GM21529 (cell line): ENCODE measurements around the gene CD63.
"Not testable (repeated sequence)": the region's sequence is repeated elsewhere in the genome, so short reads cannot be mapped to it uniquely, and the experiment has no call there.

Experiments used
- ATAC-seq: cut with Tn5 transposase; IDR thresholded peaks from one replicate; pipeline ENCODE4 v1.9.1; 2021; ENCODE audit not compliant: unreplicated experiment

The CD63 gene, protein sequence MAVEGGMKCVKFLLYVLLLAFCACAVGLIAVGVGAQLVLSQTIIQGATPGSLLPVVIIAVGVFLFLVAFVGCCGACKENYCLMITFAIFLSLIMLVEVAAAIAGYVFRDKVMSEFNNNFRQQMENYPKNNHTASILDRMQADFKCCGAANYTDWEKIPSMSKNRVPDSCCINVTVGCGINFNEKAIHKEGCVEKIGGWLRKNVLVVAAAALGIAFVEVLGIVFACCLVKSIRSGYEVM

DNA sequence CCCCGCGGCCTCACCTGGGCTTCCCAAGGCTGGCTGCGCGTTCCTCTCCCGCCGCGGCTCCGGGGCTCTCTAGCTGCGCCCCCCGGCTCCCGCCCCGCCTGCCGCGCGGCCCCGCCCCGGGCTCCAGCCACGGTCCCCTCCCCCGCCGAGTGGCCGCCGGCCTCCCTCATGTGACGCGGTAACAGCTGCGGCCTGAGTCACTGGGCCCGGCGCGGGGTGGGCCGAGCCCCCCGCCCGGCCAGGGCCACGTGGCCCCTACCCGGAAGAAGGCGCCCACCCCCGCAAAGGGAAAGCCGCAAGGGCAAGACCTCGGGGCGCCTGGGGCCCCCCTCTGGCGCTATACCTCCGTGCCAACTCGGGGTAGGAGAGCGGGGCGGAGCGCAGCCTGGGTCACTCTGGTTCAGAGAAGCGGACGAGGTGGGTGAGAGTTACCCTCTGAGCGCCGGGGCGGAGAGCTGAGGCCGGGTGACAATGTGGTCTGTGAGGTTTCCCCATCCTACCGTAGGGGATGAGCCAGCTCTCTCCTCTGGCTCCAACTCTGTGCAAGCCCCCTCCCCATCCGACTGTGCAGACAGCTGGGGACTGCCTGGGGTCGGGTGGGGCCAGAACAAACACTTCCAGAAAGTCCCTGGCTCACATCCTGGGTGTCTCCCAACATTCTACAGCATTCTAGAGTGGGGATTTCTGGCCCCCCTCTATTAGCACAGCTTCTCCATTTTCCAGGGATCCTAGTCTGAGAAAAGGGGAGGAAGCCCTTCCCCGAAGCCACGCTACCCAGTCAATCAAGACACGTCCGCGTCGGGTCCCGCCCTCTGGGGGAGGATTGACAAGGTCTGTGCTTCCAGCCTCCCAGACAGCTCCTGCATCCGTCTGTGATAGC lies at the start of gene CD63:
CD63 (minus strand) TSS at position 71 of the 880 bp plus-strand sequence. CDS start 668 bp downstream, outside the sequence.
- ATAC-seq: peak; percentile 60

DNA sequence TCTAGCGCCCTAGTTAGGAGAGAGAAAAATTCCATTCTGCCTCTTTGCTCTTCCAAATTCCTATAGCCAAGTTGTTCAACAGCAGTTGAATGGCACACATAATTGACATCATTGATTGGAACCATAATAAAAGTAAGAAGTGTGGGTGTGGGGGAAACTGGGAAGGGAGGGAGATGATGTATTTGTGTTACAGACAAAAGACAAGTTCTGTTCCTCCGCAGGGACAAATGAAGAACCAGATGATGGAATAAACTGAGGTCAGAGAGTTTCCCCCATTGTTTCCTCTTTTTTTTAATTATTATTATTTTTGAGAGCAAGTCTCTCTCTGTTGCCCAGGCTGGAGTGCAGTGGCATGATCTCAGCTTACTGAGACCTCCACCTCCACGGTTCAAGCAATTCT lies 49.0 kb upstream of the CD63 start:
- ATAC-seq: no peak

DNA sequence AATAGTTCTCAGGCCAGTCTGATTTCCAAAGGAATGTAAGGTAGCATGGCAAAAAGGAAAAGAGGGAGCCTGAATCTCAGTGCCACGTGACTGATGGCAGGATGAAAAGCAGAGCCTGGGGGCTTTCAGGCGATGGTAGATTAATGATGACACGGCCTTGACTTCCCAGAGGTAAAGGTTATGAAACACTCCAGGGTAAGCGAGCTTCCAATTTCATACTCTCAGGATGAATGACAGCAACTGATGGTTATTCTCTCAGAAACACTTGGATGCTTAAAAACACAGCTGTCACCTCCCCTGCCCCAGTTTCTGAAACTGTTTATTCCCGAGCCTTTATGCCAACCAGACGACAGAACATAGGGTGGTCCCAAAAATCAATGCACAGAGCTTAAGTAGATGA lies 42.9 kb upstream of the CD63 start:
- ATAC-seq: no peak

DNA sequence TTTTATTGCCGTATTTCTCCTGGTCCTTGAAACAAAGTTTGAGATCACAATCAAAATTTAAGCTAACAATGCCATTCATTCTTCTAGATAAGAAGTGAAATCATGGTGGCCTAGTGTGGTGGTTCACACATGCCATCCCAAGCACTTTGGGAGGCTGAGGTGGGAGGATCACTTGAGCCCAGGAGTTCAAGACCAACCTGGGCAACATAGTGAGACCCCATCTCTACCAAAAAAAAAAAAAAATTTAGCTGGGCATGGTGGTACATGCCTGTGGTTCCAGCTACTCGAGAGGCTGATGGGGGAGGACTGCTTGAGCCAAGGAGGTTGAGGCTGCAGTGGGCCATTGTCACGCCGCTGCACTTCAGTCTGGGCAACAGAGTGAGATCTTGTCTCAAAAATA lies 38.3 kb upstream of the CD63 start:
- ATAC-seq: no peak

DNA sequence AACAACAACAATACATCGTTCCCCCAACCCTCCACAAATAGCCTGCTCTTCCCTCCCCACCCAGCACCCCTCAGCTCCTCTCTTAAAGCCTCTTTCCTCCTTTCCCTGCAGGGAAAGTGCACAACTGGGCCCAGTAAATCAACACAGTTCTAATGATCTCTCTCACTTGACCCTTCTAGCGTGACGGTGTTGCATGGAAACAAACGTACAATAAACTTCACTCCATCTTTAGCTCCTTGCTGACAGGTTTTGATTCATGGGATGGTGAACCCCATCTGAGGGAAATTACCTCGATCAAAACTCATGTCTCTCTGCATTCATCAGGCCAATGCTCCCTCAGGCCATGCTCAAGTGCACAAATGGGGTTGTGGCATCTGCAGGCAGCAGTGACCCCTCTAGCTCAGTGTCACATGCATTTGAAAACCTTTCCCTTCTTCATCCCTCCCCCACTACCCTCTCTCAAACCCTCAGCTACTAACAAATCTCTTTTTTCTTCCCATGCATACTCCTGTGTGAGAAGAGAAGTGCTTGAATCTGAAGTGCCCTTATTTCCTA lies 37.0 kb upstream of the CD63 start:
- no peak for ATAC-seq

DNA sequence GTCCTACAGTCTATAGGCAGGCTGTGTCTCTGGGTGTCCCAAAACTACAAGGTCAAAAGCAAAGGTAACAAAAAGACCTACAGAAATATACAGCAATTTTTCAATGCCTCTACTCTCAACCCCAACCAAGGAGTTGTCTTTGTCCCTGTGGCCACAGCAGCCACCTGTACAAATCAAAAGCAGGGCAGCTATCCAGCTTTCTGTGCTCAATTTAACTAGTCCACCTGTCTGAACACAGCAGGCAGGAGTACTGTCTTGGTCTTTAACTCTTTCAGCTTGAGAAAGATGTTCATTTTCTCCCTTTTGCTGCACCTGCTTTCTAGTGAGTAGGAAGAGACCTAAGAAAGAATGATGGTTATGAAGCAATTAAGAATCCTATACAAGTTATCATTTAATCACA lies 33.8 kb upstream of the CD63 start:
- no peak for ATAC-seq

DNA sequence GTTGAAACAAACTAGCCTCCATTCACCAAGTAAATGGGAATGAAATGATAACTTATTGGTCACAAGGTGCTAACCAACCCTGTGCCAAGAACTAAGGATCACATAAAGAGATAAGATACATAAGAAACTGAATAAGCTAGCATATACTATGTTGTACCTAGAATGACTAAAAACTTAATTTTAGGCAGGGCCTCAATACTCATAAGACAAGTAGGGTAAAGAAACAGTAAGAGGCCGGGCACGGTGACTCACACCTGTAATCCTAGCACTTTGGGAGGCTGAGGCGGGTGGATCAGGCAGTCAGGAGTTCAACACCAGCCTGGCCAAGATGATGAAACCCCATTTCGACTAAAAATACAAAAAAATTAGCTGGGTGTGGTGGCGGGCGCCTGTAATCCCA lies 31.9 kb upstream of the CD63 start:
- no peak for ATAC-seq

DNA sequence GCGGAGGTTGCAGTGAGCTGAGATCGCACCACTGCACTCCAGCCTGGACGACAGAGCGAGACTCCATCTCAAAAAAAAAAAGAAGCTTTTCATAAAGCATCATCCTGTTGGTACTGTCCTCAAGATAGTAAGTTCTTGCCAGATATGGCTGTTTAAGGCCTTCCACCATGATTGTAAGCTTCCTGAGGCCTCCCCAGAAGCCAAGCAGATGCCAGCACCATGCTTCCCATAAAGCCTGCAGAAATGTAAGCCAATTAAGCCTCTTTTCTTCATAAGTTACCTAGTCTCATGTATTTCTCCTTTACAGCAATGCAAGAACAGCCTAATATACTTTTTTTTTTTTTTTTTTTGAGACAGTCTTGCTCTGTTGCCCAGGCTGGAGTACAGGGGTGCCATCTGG lies 29.8 kb upstream of the CD63 start:
- ATAC-seq: not testable (repeated sequence)

DNA sequence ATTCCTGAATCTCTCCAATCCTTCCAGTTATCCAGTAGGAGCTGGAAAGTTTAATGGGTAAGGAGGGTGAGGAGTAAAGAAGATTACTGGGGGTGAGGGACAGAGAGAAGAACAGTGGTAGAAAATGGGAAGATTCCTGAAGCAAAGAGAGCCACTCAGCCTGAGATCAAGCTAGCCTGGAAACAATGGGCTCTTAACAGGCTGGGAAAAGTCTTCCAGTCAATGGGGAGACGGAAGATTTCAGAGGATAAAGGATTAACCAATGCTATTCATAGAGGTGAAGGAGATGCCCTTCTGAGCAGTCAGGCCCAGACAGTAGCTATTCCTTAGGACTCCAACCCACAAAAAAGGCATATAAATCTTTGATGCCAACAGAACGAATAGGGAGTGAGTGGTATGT lies 28.9 kb upstream of the CD63 start:
- ATAC-seq: no peak

DNA sequence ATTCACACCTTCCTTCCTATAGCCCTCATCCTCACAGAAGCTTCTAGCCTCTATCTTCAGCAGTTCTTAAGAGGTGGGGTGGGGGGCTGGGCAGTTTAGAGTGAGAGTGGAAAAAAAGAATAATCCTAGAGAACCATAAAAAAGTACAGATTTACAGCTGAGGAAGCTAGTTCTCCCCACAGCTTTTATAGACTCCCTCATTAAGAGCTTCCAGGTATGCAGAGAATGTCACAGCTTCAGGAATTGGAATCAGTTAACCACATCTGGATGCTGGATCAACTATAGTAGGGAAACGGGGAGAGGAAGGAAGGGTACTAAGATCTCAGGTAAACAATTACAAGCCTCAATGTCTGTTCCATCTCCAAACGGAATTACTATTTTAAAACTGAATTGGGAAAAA lies 26.4 kb upstream of the CD63 start:
- ATAC-seq: no peak

DNA sequence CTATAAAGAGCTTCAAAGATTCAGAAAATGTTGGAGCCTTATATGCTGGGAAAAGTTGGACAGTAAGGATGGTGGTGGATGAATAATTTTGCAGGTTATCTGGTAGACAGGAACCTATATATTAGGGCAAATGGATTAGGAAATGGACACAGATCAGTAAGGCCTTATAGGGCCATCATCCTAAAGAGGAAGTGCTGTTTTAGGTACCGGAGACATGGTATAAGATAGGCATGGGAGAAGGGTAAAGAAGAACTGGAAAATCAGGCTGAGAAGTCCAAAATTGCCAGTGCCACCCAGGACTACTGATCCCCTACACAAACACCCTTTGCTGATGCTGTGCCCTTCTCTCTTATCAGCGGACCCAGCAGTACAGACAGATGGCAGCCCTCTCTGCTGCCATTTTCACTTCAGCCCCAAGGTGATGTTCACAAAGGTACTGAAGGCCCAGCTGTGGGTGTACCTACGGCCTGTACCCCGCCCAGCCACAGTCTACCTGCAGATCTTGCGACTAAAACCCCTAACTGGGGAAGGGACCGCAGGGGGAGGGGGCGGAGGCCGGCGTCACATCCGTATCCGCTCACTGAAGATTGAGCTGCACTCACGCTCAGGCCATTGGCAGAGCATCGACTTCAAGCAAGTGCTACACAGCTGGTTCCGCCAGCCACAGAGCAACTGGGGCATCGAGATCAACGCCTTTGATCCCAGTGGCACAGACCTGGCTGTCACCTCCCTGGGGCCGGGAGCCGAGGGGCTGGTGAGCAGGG lies 19.6 kb upstream of the CD63 start:
- ATAC-seq: no peak

DNA sequence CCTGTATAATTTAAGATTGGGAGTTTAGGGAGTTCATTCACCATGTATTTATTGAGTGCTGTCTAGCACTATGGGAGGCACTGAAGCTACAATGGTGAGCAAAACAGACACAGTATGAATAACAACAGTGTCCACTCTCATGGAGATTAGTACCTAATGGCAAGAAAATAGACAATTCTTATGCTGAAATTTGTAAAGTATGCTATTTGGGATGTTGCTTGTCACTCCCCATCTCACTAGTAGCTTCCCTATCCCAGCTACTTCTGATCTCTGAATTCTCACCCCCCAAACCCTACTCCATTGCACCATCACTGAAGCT lies 18.1 kb upstream of the CD63 start:
- ATAC-seq: no peak

DNA sequence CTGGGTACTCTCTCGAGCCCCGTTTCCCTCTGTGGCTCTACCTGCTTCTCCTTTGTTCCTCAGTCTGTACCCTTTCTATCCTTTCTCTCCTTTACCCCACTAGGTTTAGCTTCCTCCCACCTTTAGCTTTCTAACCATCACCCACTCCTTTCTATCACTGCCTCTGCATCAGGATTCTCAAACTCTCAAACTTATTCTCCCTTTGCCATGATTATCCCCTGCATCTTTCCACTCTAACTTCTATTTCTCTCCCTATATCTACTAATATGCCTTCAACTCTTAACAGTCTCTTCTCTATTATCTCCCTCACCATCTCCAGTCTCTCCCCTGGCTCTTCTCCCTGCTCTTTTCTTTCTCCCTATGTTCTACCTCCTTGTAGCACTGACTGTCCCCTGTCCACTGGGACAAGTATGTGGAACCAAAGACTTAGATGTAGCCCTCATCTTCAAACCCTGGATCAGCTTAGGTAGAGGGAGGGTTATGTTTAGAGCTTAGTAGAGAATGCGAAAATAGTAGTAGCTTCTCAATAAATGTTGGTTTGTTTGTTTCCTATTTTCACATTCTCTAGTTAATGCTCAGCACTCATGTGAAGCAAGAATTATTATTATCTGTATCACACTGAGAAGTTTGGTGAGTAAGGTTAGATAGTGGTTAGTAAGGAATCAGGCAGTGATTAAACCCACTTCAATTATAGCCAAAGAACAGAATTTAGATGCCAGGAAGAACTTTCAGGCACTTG lies 17.5 kb upstream of the CD63 start:
- no peak for ATAC-seq

DNA sequence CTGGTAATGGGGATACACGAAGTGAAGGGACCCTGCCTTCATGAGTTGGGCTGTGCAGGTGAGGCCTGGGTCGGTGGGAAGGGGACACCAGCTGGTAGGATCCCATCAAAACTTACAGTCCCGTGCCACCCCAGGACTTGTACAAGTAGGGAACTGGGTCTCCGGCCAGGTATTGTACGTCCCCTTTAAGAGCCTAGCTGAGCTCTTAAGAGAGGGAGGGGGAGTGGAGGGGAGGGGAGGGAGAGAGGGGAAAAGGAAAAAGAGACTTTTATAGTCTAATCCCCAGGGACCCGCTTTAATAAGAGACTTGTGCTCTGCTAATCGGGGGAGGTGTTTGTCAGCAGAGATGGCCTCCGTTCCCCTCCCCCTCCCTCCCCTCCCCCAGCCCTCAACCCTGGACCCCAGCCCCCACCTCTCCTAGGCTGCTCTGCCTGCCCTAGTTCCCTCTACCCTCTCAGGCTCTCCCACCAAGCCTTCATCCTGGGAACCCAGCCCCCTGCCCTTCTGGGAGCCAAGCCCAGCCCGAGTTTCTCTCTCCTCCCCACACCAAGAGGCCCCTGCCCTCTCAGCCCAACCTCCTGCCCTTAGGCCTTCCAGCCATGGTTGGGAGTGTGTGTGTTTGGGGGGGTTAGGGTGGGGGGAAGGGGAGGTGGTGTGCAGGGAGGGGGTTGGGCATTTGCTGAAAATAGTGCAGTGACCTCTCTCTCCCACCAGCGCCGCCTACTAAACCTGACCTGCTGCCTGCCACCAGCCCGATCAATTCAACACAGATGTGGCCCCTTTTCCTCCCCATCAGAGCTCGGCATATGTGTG lies 16.8 kb upstream of the CD63 start:
- no peak for ATAC-seq

DNA sequence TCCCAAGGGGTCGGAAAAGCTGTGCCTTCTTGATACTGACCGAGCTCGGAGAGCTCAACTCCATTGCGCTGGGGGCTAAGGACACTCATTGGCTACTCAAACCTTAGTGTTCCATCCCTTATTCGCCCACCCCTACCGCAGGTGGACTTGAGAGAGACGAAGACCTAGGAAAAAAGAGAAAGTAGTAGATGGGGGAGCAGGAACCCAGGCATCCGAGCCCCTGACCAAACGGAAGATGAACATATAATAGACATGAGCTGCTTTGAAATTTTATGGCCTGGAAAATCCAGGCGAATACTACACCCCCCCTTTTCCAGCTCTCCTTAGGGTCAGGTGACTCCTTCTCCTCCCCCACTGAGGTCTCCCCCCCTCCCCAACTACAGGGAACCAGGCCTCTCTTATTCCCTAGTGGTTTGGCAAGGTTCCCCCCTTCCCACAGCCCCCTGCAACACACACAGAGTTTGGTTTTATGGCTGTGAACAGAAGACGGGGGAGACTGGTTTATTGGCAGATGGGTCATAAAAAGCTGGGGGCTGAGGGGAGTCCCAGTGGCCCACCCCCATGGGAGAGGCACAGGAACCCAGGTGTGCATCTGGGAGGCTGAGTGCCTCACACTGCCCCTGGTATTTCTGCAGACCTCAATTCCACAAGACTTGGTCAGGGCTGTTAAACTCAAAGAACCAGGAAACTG lies 15.7 kb upstream of the CD63 start:
- ATAC-seq: no peak

DNA sequence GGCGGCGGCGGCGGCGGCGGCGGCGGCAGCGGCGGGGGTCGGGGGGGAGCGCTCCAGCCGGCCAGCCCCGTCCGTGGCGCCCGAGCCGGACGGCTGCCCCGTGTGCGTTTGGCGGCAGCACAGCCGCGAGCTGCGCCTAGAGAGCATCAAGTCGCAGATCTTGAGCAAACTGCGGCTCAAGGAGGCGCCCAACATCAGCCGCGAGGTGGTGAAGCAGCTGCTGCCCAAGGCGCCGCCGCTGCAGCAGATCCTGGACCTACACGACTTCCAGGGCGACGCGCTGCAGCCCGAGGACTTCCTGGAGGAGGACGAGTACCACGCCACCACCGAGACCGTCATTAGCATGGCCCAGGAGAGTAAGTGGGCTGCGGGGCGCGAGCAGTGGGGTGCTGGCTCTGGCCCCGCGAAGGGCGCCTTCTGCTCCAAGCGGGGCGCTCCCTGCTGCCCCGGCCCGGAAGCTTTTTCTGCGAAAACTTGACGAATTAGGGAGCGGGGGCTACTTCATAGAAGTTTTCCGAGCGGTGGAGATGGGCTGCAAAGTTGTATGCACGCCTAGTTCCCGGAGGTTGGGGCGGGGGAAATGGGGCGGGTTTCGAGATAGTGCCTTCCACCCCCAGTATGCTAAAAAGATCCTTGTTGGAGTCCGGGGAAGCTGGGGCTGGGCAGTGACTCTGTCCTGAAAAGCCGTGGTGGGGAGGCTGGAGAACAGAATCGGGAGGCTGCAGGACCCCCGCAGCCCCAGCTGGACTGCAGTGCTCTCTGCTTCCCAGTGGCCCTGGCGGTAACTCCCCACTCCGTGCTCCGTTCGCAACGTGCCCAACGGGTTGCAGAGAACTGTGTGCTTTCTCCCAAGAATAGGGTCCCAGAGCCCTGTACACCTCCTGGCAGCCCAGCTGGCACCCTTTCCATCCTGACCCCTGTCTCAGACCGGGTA lies 14.9 kb upstream of the CD63 start:
- ATAC-seq: peak; percentile 64

DNA sequence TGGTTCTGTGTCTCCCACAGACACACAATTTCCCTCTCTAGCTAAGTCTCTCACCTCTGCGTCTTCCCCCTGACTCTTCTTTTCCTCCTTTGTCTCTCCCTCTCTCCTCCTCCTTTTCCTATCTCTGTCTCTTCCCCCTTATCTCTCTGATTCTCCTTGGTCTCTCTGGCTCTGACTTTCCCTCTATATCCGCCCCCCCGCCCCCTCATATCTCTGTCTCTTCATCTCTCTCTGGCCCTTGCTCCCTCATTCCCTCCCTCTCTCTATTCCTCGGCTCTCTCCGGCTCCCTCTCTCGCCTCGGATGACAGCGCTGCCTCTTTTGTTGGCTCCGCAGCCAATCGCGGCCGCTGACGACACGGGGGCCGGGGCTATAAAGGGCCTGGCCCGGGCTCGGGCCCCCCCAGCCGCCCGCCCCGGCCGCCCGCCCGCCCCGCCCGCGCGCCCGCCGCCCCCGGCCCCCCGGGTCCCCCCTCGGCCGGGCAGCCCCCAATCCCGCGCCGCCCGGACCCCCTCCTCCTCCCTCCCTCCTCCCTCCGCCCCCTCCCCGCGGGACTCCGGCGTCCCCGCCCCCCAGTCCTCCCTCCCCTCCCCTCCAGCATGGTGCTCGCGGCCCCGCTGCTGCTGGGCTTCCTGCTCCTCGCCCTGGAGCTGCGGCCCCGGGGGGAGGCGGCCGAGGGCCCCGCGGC lies 14.1 kb upstream of the CD63 start, which contains the start of gene GDF11:
GDF11 (plus strand) TSS at position 404 of the 687 bp plus-strand sequence; CDS start at position 599, 195 bp downstream.
- ATAC-seq: peak; percentile 35
